H9 (cell line): ENCODE results near the gene SCAP. TPM values are rescaled to one million over a fixed set of nuclear protein-coding genes. Genes with fewer than 3 reads are reported as not detected.

Experiments used
- DNase-seq: peaks from one replicate; pipeline ENCODE4 v3.0.0-alpha.2; 2017
- H2AFZ ChIP-seq: one replicate; pipeline ENCODE4 v1.6.1; 2013; ENCODE audit warnings: mild to moderate bottlenecking, low read length, control low read depth, moderate library complexity
- H2AK5ac ChIP-seq: 2 replicates; pipeline ENCODE4 v1.6.1; 2013; ENCODE audit warnings: low read length, control low read depth, mixed read lengths; ENCODE audit not compliant: insufficient read length
- H2BK120ac ChIP-seq: one replicate; pipeline ENCODE4 v1.6.1; 2013; ENCODE audit warnings: low read depth, mild to moderate bottlenecking, low read length, control low read depth, inconsistent platforms; ENCODE audit not compliant: poor library complexity, severe bottlenecking
- H2BK12ac ChIP-seq: 2 replicates; pipeline ENCODE4 v1.6.1; 2013; ENCODE audit warnings: low read length, control low read depth, mixed read lengths, low read depth; ENCODE audit not compliant: insufficient read length
- H2BK15ac ChIP-seq: 2 replicates; pipeline ENCODE4 v1.6.1; 2013; ENCODE audit warnings: low read depth, low read length, control low read depth
- H2BK20ac ChIP-seq: one replicate; pipeline ENCODE4 v1.6.1; 2013; ENCODE audit warnings: low read depth, mild to moderate bottlenecking, low read length, control low read depth, inconsistent platforms; ENCODE audit not compliant: poor library complexity, severe bottlenecking
- H2BK5ac ChIP-seq: 2 replicates; pipeline ENCODE4 v1.6.1; 2013; ENCODE audit warnings: low read length, control low read depth, mixed read lengths; ENCODE audit not compliant: insufficient read length
- H3K14ac ChIP-seq: 2 replicates; pipeline ENCODE4 v1.6.1; 2013; ENCODE audit warnings: low read length, control low read depth; ENCODE audit not compliant: insufficient read depth
- H3K18ac ChIP-seq: 2 replicates; pipeline ENCODE4 v1.6.1; 2013; ENCODE audit warnings: low read depth, mild to moderate bottlenecking, mixed read lengths, low read length, control low read depth; ENCODE audit not compliant: insufficient read length
- H3K23ac ChIP-seq: 2 replicates; pipeline ENCODE4 v1.6.1; 2013; ENCODE audit warnings: low read length, control low read depth, mixed read lengths, low read depth; ENCODE audit not compliant: insufficient read length
- H3K23me2 ChIP-seq: 2 replicates; pipeline ENCODE4 v1.6.1; 2013; ENCODE audit warnings: low read depth, mild to moderate bottlenecking, mixed read lengths, low read length, control low read depth; ENCODE audit not compliant: insufficient read length, poor library complexity, severe bottlenecking
- H3K27ac ChIP-seq: 2 replicates; pipeline ENCODE4 v1.5.1; 2013; ENCODE audit warnings: low read length, control low read depth, mixed read lengths, low read depth; ENCODE audit not compliant: insufficient read length
- H3K27me3 ChIP-seq: 2 replicates; pipeline ENCODE4 v1.6.1; 2013; ENCODE audit warnings: low read length, control low read depth, inconsistent platforms; ENCODE audit not compliant: insufficient read depth
- H3K4ac ChIP-seq: 2 replicates; pipeline ENCODE4 v1.6.1; 2013; ENCODE audit warnings: low read depth, mild to moderate bottlenecking, control low read depth, inconsistent platforms, low read length, moderate library complexity
- H3K4me1 ChIP-seq: 2 replicates; pipeline ENCODE4 v1.6.1; 2013; ENCODE audit warnings: low read length, control low read depth, inconsistent platforms; ENCODE audit not compliant: insufficient read depth
- H3K4me2 ChIP-seq: 2 replicates; pipeline ENCODE4 v1.6.1; 2013; ENCODE audit warnings: low read length, control low read depth, mixed read lengths; ENCODE audit not compliant: insufficient read length, insufficient read depth
- H3K56ac ChIP-seq: 2 replicates; pipeline ENCODE4 v1.6.1; 2013; ENCODE audit warnings: low read depth, mild to moderate bottlenecking, mixed read lengths, low read length, control low read depth; ENCODE audit not compliant: insufficient read length
- H3K79me1 ChIP-seq: 2 replicates; pipeline ENCODE4 v1.6.1; 2013; ENCODE audit warnings: low read depth, mild to moderate bottlenecking, moderate library complexity, low read length, control low read depth, inconsistent platforms; ENCODE audit not compliant: insufficient read depth, poor library complexity, severe bottlenecking
- H3K79me2 ChIP-seq: 2 replicates; pipeline ENCODE4 v1.6.1; 2013; ENCODE audit warnings: low read length, control low read depth, inconsistent platforms; ENCODE audit not compliant: insufficient read depth
- H3K9ac ChIP-seq: 2 replicates; pipeline ENCODE4 v1.6.1; 2013; ENCODE audit warnings: low read length, control low read depth, mixed read lengths; ENCODE audit not compliant: insufficient read length; ENCODE audit errors: extremely low read depth
- H3K9me3 ChIP-seq: one replicate; pipeline ENCODE4 v1.6.1; 2013; ENCODE audit warnings: low read depth, low read length, inconsistent platforms; ENCODE audit not compliant: control insufficient read depth
- H3T11ph ChIP-seq: one replicate; pipeline ENCODE4 v1.6.1; 2013; ENCODE audit warnings: mild to moderate bottlenecking, low read length, control low read depth, inconsistent platforms
- H4K20me1 ChIP-seq: one replicate; pipeline ENCODE4 v1.6.1; 2013; ENCODE audit not compliant: control insufficient read depth, insufficient read length, insufficient read depth
- H4K5ac ChIP-seq: 2 replicates; pipeline ENCODE4 v1.6.1; 2013; ENCODE audit warnings: low read depth, mild to moderate bottlenecking, mixed read lengths, low read length, control low read depth; ENCODE audit not compliant: insufficient read length
- H4K8ac ChIP-seq: replicated peaks from 2 replicates; pipeline ENCODE4 v1.6.1; 2013; ENCODE audit warnings: low read length, control low read depth, mixed read lengths, low read depth; ENCODE audit not compliant: insufficient read length
- H4K91ac ChIP-seq: 2 replicates; pipeline ENCODE4 v1.6.1; 2013; ENCODE audit warnings: low read depth, mild to moderate bottlenecking, moderate library complexity, mixed read lengths, low read length, control low read depth; ENCODE audit not compliant: insufficient read length
- H3K27ac Mint-ChIP-seq, 3 experiments: 2 replicates in 2 of 3; 3 replicates in 1 of 3; pipeline ENCODE4 v1.8.0; 2020 to 2021; ENCODE audit warnings: mixed read lengths in 3 of 3, mild to moderate bottlenecking in 1 of 3, moderate library complexity in 1 of 3
- H3K27me3 Mint-ChIP-seq: 2 replicates; pipeline ENCODE4 v1.8.0; 2021; ENCODE audit warnings: low read depth, mild to moderate bottlenecking, moderate library complexity, mixed read lengths
- H3K36me3 Mint-ChIP-seq, 3 experiments: 2 replicates in 2 of 3; 3 replicates in 1 of 3; pipeline ENCODE4 v1.8.0; 2020 to 2021; ENCODE audit warnings: low read depth in 3 of 3, mixed read lengths in 3 of 3; ENCODE audit not compliant: insufficient read depth in 1 of 3
- H3K4me1 Mint-ChIP-seq, 2 experiments: 2 replicates each; pipeline ENCODE4 v1.8.0; 2020; ENCODE audit warnings: mixed read lengths in 2 of 2
- H3K4me3 Mint-ChIP-seq, 2 experiments: 2 replicates in 1 of 2; 3 replicates in 1 of 2; pipeline ENCODE4 v1.8.0; 2020 to 2021; ENCODE audit warnings: mild to moderate bottlenecking in 2 of 2, mixed read lengths in 2 of 2, moderate library complexity in 1 of 2
- H3K9me3 Mint-ChIP-seq, 2 experiments: 2 replicates in 1 of 2; 3 replicates in 1 of 2; pipeline ENCODE4 v1.8.0; 2020; ENCODE audit warnings: mild to moderate bottlenecking in 2 of 2, mixed read lengths in 2 of 2, moderate library complexity in 1 of 2
- WGBS: extraction: QIAGEN DNeasy Blood & Tissue Kit; methylation state at CpG from one replicate; pipeline ENCODE4 v1.1.7; 2013; ENCODE audit warnings: missing lambda C conversion rate, low lambda C conversion rate, mixed read lengths; ENCODE audit not compliant: insufficient read length; ENCODE audit errors: extremely low coverage; 5-methylcytosine and 5-hydroxymethylcytosine counted together
- total RNA-seq: library from RNA; stranded (reverse); gene quantifications from 2 replicates; pipeline ENCODE4 v1.2.1, GENCODE V29; 2021
- TF ChIP-seq, protein P1 (sequence below): fragments of 200-600 bp; sonication (generic); conservative IDR thresholded peaks from 3 replicates; pipeline ENCODE4 v1.8.0; 2021; ENCODE audit warnings: antibody characterized with exemption, mild to moderate bottlenecking

The SCAP gene
- total RNA-seq, 1 experiment from 2014 or later = 104 TPM

DNA sequence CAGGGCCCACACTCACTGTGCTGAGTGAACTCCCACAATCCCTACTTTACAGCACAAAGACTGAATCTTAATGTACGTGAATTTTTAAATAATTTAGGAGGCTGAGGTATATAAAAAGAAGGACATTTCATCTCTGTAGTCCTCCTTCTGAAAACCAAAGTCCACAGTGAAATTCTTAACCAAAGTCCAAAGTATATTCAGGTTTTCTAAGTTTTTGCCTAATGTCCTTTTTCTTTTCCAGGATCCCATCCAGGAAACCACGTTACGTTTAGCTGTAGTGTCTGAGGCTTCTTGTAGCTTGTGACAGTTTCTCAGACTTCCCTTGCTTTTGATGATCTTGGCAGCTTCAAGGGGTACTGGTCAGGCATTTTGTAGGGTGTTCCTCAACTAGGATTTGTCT is 44.5 kb downstream of the SCAP start:
- no peak overlapping the region for H3K4me3 Mint-ChIP-seq
- H2BK12ac ChIP-seq = no peak overlapping the region
- no peak overlapping the region for H2BK5ac ChIP-seq
- H2AFZ ChIP-seq = no peak overlapping the region
- peaks cover 10 to 14% of the 10 kb centered on the region in 2 experiments for H3K4me1 Mint-ChIP-seq
- TF ChIP-seq, protein P1, sequence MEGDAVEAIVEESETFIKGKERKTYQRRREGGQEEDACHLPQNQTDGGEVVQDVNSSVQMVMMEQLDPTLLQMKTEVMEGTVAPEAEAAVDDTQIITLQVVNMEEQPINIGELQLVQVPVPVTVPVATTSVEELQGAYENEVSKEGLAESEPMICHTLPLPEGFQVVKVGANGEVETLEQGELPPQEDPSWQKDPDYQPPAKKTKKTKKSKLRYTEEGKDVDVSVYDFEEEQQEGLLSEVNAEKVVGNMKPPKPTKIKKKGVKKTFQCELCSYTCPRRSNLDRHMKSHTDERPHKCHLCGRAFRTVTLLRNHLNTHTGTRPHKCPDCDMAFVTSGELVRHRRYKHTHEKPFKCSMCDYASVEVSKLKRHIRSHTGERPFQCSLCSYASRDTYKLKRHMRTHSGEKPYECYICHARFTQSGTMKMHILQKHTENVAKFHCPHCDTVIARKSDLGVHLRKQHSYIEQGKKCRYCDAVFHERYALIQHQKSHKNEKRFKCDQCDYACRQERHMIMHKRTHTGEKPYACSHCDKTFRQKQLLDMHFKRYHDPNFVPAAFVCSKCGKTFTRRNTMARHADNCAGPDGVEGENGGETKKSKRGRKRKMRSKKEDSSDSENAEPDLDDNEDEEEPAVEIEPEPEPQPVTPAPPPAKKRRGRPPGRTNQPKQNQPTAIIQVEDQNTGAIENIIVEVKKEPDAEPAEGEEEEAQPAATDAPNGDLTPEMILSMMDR = no peak
- no peak overlapping the region for H3K56ac ChIP-seq
- H3K9ac ChIP-seq = no peak overlapping the region
- H4K5ac ChIP-seq = no peak overlapping the region
- no peak overlapping the region for H3K14ac ChIP-seq
- no peak overlapping the region for H4K91ac ChIP-seq
- peaks cover 30 to 50% (median 35%) of the 10 kb centered on the region in 3 experiments for H3K36me3 Mint-ChIP-seq
- no peak overlapping the region for H3K4ac ChIP-seq
- H3K9me3 Mint-ChIP-seq = no peaks in the 10 kb centered on the region
- no peaks in the 10 kb centered on the region for H3K23me2 ChIP-seq
- no peaks in the 10 kb centered on the region for H3K79me2 ChIP-seq
- H3K9me3 ChIP-seq = no peaks in the 10 kb centered on the region
- no peak overlapping the region for H3T11ph ChIP-seq
- no peak overlapping the region for H2BK120ac ChIP-seq
- H3K27me3 Mint-ChIP-seq = no peaks in the 10 kb centered on the region
- no peaks in the 10 kb centered on the region for H3K4me1 ChIP-seq
- H2BK15ac ChIP-seq = no peak overlapping the region
- no peak overlapping the region for H3K4me2 ChIP-seq
- H3K27ac ChIP-seq = no peak overlapping the region
- no peak overlapping the region for H4K8ac ChIP-seq
- no peak overlapping the region for H2BK20ac ChIP-seq
- no peaks in the 10 kb centered on the region; the same call in 1 of the 2 replicates for H3K27me3 ChIP-seq
- H2AK5ac ChIP-seq = no peak overlapping the region
- no CpG with 5 or more reads among the region's 3 CpGs for WGBS
- H3K27ac Mint-ChIP-seq = no peak overlapping the region; a peak in 2 of 7 replicates
- H3K79me1 ChIP-seq = no peaks in the 10 kb centered on the region
- H4K20me1 ChIP-seq = no peaks in the 10 kb centered on the region
- H3K23ac ChIP-seq = no peak overlapping the region
- H3K18ac ChIP-seq = no peak overlapping the region
- no peak for DNase-seq
